HL-60 (cell line): Measurements from ENCODE around the gene PPP5C.

Experiments
- DNase-seq, 2 experiments: peaks; one replicate each; pipeline ENCODE4 v3.0.0-alpha.2; 2010 to 2020; ENCODE audit warnings: low read depth in 1 of 2, low spot score in 1 of 2
- H3K27ac ChIP-seq: fragments of 250-450 bp; sonication (Bioruptor Pico); replicated peaks from 2 replicates; pipeline ENCODE4 v1.5.1; 2020; ENCODE audit warnings: mild to moderate bottlenecking, moderate library complexity
- H3K27me3 ChIP-seq: fragments of 250-450 bp; sonication (Bioruptor Pico); 2 replicates; pipeline ENCODE4 v1.5.1; 2021; ENCODE audit warnings: mild to moderate bottlenecking, moderate library complexity; ENCODE audit not compliant: insufficient read depth, poor library complexity, severe bottlenecking
- H3K4me3 ChIP-seq: replicated peaks from 2 replicates; pipeline ENCODE4 v1.5.1; 2011; ENCODE audit warnings: mild to moderate bottlenecking, control low read depth, low read length; ENCODE audit not compliant: insufficient read depth
- GABPA ChIP-seq: IDR thresholded peaks from 2 replicates; pipeline ENCODE4 v1.6.1; 2012; ENCODE audit warnings: low read depth
- POLR2AphosphoS5 ChIP-seq: IDR thresholded peaks from 2 replicates; pipeline ENCODE4 v1.6.1; 2012; ENCODE audit warnings: low read depth
- SPI1 ChIP-seq: IDR thresholded peaks from 2 replicates; pipeline ENCODE4 v1.6.1; 2012; ENCODE audit warnings: low read depth, mild to moderate bottlenecking, borderline replicate concordance
- TF ChIP-seq, protein P1 (sequence below): IDR thresholded peaks from 2 replicates; pipeline ENCODE4 v1.6.1; 2012; ENCODE audit warnings: low read depth; ENCODE audit not compliant: insufficient replicate concordance
- TF ChIP-seq, protein P2 (sequence below): IDR thresholded peaks from one replicate; pipeline ENCODE4 v1.5.1; 2011; ENCODE audit warnings: low read length, control low read depth, inconsistent platforms; ENCODE audit not compliant: insufficient read depth

The PPP5C gene

DNA sequence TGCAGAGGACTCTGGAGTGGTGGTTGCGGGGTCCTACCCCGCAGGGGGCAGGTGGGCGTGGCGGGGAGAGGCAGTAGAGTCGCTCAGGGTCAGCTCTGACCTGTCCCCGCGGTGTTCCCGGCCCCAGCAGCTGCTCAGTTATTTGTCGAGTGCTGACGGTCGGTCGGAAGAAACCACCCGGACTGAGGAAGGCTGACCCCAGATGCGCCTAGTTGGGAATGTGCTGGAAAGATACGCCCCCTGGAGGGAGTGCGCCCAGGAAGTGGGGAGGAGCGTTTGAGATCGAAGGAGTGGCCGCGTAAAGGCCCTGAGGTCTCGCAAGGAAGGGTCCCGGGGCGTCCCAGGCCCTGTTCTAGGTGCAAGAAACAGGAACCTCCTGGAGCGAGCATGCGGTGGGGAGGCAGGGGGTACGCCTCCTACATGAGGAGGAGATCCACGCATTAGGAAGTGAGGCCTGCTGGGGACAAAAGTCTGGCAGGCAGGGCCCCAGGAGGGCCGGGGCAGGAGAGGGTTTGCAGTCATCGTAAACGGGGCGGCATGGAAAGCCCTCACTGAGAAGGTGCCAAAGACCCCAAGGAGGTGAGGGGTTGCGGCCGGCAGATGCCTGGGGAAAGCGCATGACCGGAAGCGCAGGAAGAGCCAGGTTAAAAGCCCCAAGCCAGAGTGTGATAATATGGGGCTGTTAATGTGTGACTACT, 57.3 kb downstream of the PPP5C start:
- DNase-seq = peak in 1 of 2 experiments; percentile 33
- Histone ChIP-seq H3K27me3 (peaks cover 12% of the 10 kb centered on the region), H3K27ac (no peak overlapping the region), H3K4me3 (no peak overlapping the region)
- TF ChIP-seq SPI1 = no peak
- TF ChIP-seq GABPA = no peak
- TF ChIP-seq POLR2AphosphoS5 = no peak
- TF ChIP-seq, protein P1, sequence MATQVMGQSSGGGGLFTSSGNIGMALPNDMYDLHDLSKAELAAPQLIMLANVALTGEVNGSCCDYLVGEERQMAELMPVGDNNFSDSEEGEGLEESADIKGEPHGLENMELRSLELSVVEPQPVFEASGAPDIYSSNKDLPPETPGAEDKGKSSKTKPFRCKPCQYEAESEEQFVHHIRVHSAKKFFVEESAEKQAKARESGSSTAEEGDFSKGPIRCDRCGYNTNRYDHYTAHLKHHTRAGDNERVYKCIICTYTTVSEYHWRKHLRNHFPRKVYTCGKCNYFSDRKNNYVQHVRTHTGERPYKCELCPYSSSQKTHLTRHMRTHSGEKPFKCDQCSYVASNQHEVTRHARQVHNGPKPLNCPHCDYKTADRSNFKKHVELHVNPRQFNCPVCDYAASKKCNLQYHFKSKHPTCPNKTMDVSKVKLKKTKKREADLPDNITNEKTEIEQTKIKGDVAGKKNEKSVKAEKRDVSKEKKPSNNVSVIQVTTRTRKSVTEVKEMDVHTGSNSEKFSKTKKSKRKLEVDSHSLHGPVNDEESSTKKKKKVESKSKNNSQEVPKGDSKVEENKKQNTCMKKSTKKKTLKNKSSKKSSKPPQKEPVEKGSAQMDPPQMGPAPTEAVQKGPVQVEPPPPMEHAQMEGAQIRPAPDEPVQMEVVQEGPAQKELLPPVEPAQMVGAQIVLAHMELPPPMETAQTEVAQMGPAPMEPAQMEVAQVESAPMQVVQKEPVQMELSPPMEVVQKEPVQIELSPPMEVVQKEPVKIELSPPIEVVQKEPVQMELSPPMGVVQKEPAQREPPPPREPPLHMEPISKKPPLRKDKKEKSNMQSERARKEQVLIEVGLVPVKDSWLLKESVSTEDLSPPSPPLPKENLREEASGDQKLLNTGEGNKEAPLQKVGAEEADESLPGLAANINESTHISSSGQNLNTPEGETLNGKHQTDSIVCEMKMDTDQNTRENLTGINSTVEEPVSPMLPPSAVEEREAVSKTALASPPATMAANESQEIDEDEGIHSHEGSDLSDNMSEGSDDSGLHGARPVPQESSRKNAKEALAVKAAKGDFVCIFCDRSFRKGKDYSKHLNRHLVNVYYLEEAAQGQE = no peak
- TF ChIP-seq, protein P2, sequence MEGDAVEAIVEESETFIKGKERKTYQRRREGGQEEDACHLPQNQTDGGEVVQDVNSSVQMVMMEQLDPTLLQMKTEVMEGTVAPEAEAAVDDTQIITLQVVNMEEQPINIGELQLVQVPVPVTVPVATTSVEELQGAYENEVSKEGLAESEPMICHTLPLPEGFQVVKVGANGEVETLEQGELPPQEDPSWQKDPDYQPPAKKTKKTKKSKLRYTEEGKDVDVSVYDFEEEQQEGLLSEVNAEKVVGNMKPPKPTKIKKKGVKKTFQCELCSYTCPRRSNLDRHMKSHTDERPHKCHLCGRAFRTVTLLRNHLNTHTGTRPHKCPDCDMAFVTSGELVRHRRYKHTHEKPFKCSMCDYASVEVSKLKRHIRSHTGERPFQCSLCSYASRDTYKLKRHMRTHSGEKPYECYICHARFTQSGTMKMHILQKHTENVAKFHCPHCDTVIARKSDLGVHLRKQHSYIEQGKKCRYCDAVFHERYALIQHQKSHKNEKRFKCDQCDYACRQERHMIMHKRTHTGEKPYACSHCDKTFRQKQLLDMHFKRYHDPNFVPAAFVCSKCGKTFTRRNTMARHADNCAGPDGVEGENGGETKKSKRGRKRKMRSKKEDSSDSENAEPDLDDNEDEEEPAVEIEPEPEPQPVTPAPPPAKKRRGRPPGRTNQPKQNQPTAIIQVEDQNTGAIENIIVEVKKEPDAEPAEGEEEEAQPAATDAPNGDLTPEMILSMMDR = no peak

DNA sequence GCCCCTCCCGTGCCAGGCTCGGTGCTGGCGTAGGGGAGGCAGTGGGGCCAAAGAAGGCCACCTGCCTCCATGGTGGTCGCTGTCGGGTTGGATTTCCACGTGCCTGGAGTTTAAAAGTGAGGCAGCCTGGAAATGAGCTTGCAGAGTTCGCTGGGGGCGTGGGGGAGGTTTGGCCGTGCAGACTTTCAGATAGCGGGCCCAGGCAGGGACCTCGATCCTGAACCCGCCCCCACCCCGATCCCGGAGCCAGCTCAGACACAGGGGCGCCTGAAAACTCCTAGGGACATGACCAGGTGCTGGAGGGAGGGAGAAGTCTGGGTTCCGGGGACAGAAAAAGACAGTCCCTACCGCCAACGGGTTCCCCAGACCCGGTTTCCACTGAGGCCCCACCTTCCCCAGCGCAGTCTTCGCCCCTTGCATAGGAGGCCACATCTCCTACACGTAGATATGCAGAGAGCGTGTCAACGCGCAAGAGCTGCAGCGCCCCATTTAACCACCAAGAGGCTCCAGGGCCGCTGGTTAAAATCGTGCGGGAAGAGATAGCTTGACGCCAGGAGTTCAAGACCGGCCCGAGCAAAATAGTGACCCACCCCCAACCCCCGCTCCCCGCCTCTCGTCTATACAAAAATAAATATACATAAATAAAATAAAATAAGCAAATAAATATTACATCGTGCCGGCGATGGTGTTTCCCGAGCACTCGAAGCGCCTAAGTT, 58.0 kb downstream of the PPP5C start:
- no peak overlapping the region for H3K4me3 ChIP-seq
- H3K27ac ChIP-seq = no peak overlapping the region
- TF ChIP-seq SPI1 (no peak), POLR2AphosphoS5 (no peak), GABPA (no peak)
- TF ChIP-seq, protein P2 = no peak
- TF ChIP-seq, protein P1 = no peak
- peaks cover 12% of the 10 kb centered on the region for H3K27me3 ChIP-seq
- DNase-seq = no peak

DNA sequence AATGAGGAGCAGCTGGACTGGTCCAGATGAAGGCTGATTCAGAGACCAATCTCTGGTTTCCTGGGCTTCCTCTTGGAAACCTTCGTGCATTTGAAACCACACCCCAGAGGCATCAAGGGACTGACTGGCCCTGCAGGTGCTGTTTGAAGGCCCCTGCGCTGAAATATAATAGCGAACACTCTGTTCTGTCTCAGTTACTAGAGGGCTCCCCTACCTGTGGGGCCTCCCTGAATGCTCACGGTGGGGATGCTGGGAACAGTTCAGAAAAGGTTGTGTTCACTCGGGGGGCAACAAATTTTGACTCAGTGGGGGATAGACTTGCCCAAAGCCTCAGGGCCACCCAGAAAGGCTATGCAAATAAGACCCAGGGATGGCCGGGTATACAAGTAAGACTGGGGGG, 60.1 kb downstream of the PPP5C start:
- Histone ChIP-seq H3K27me3 (peaks cover 12% of the 10 kb centered on the region), H3K4me3 (no peak overlapping the region), H3K27ac (no peak overlapping the region)
- DNase-seq = no peak
- TF ChIP-seq POLR2AphosphoS5 (no peak), SPI1 (no peak), GABPA (no peak)
- TF ChIP-seq, protein P1 = no peak
- TF ChIP-seq, protein P2 = no peak
